Hepatocyte (in vitro differentiated cells): ENCODE measurements around the gene FAM98A. TPM values are rescaled to one million over a fixed set of nuclear protein-coding genes. Genes with fewer than 3 reads are reported as not detected.

Source experiments
- DNase-seq: peaks from one replicate; pipeline ENCODE4 v3.0.0-alpha.2; 2016; ENCODE audit warnings: low spot score
- H2AFZ ChIP-seq: fragments of 200-600 bp; sonication (generic); 2 replicates; pipeline ENCODE4 v1.6.0; 2016; ENCODE audit warnings: antibody characterized with exemption, mild to moderate bottlenecking
- H3K27ac ChIP-seq: fragments of 200-600 bp; sonication (generic); 2 replicates; pipeline ENCODE4 v1.5.1; 2016; ENCODE audit warnings: mild to moderate bottlenecking
- H3K27me3 ChIP-seq: fragments of 200-600 bp; sonication (generic); 2 replicates; pipeline ENCODE4 v1.6.1; 2016
- H3K36me3 ChIP-seq: fragments of 200-600 bp; sonication (generic); replicated peaks from 2 replicates; pipeline ENCODE4 v1.5.1; 2016; ENCODE audit warnings: low read depth; ENCODE audit not compliant: insufficient read depth
- H3K4me1 ChIP-seq: fragments of 200-600 bp; sonication (generic); 2 replicates; pipeline ENCODE4 v1.5.1; 2016; ENCODE audit warnings: mild to moderate bottlenecking, moderate library complexity; ENCODE audit not compliant: insufficient read depth
- H3K4me2 ChIP-seq: fragments of 200-600 bp; sonication (generic); 2 replicates; pipeline ENCODE4 v1.6.0; 2016
- H3K4me3 ChIP-seq: fragments of 200-600 bp; sonication (generic); 2 replicates; pipeline ENCODE4 v1.5.1; 2016; ENCODE audit warnings: mild to moderate bottlenecking
- H3K79me2 ChIP-seq: fragments of 200-600 bp; sonication (generic); 2 replicates; pipeline ENCODE4 v1.6.0; 2017; ENCODE audit warnings: mild to moderate bottlenecking
- H3K9me2 ChIP-seq: fragments of 200-600 bp; sonication (generic); replicated peaks from 2 replicates; pipeline ENCODE4 v1.6.0; 2017; ENCODE audit warnings: mild to moderate bottlenecking; ENCODE audit not compliant: insufficient read depth
- H3K9me3 ChIP-seq: fragments of 200-600 bp; sonication (generic); 2 replicates; pipeline ENCODE4 v1.5.1; 2016; ENCODE audit warnings: low read depth, mild to moderate bottlenecking
- H4K20me1 ChIP-seq: fragments of 200-600 bp; sonication (generic); 2 replicates; pipeline ENCODE4 v1.6.0; 2016; ENCODE audit warnings: mild to moderate bottlenecking; ENCODE audit not compliant: insufficient read depth, poor library complexity, severe bottlenecking
- CTCF ChIP-seq: fragments of 200-600 bp; sonication (generic); IDR thresholded peaks from 2 replicates; pipeline ENCODE4 v1.5.1; 2016; ENCODE audit warnings: antibody characterized with exemption, mild to moderate bottlenecking; ENCODE audit not compliant: poor library complexity
- EZH2 ChIP-seq: fragments of 200-600 bp; sonication (generic); IDR thresholded peaks from 2 replicates; pipeline ENCODE4 v1.6.1; 2016; ENCODE audit warnings: antibody characterized with exemption, mild to moderate bottlenecking, borderline replicate concordance
- EZH2phosphoT487 ChIP-seq: fragments of 200-600 bp; sonication (generic); IDR thresholded peaks from one replicate; pipeline ENCODE4 v1.6.1; 2018; ENCODE audit warnings: antibody characterized with exemption, mild to moderate bottlenecking, low read depth, moderate library complexity; ENCODE audit not compliant: unreplicated experiment, severe bottlenecking
- WGBS: methylation state at CpG from one replicate; pipeline ENCODE4 v1.1.6; 2016; ENCODE audit warnings: low lambda C conversion rate; ENCODE audit errors: missing lambda C conversion rate; 5-methylcytosine and 5-hydroxymethylcytosine counted together
- polyA plus RNA-seq: library from polyadenylated mRNA; unstranded; fragments of >200 nt; fragmentation: Nextera tagmentation; extraction: Ambion mirVana; gene quantifications from 2 replicates; pipeline ENCODE4 v1.2.1, GENCODE V29; 2016
- total RNA-seq: library from RNA; depleted of rRNA; stranded (reverse); fragments of >200 nt; gene quantifications from 2 replicates; pipeline ENCODE4 v1.2.3, GENCODE V29; 2014

Gene FAM98A
- total and polyA plus RNA-seq, 2 experiments from 2014 or later = 18.8 to 50.4 TPM

GRCh38 chr2:33588232-33588631 lies 10.9 kb downstream of the FAM98A start:
- Histone ChIP-seq H3K36me3 (no peaks in the 10 kb centered on the region), H3K4me3 (no peak overlapping the region), H3K27ac (no peak overlapping the region), H3K27me3 (no peaks in the 10 kb centered on the region), H4K20me1 (no peaks in the 10 kb centered on the region), H3K79me2 (no peaks in the 10 kb centered on the region), H3K9me3 (no peaks in the 10 kb centered on the region), H2AFZ (no peak overlapping the region), H3K4me1 (peaks cover 8% of the 10 kb centered on the region), H3K9me2 (no peaks in the 10 kb centered on the region), H3K4me2 (no peak overlapping the region)
- WGBS = 85% methylated on average over 2 of the region's 2 CpGs
- no peak for DNase-seq
- TF ChIP-seq EZH2 (no peak), EZH2phosphoT487 (no peak), CTCF (no peak)

GRCh38 chr2:33586766-33587165 lies 12.3 kb downstream of the FAM98A start:
- Histone ChIP-seq H3K4me1 (peaks cover 8% of the 10 kb centered on the region), H2AFZ (no peak overlapping the region), H3K4me2 (no peak overlapping the region), H3K9me2 (no peaks in the 10 kb centered on the region), H3K27me3 (no peaks in the 10 kb centered on the region), H4K20me1 (no peaks in the 10 kb centered on the region), H3K27ac (no peak overlapping the region), H3K36me3 (no peaks in the 10 kb centered on the region), H3K4me3 (no peak overlapping the region), H3K79me2 (no peaks in the 10 kb centered on the region), H3K9me3 (no peaks in the 10 kb centered on the region)
- 79% methylated on average over 2 of the region's 2 CpGs for WGBS
- DNase-seq = no peak
- no peak for TF ChIP-seq EZH2phosphoT487
- TF ChIP-seq EZH2 = no peak
- no peak for TF ChIP-seq CTCF

GRCh38 chr2:33583194-33583938 lies 15.7 kb downstream of the FAM98A start:
- H3K9me2 ChIP-seq = no peaks in the 10 kb centered on the region

More at GRCh38 chr2:33583194-33583938, 15.7 kb downstream of the FAM98A start:
- no peak overlapping the region for H3K27ac ChIP-seq
- no peaks in the 10 kb centered on the region for H3K79me2 ChIP-seq
- H2AFZ ChIP-seq = no peak overlapping the region
- peak; percentile 49 for DNase-seq
- no peaks in the 10 kb centered on the region for H3K4me1 ChIP-seq
- no peaks in the 10 kb centered on the region for H3K9me3 ChIP-seq
- H3K4me3 ChIP-seq = no peak overlapping the region
- H3K36me3 ChIP-seq = no peaks in the 10 kb centered on the region
- WGBS = 7% methylated on average over 2 of the region's 2 CpGs
- TF ChIP-seq EZH2 = no peak
- peak; percentile 87 for TF ChIP-seq CTCF
- no peaks in the 10 kb centered on the region for H4K20me1 ChIP-seq
- no peaks in the 10 kb centered on the region for H3K27me3 ChIP-seq
- no peak overlapping the region for H3K4me2 ChIP-seq
